ENCODE measurements around the gene ENOPH1. TPM values are rescaled to one million over a fixed set of nuclear protein-coding genes. Genes with fewer than 3 reads are reported as not detected.

ENOPH1 gene
- total and polyA plus RNA-seq, 9 of the 15 experiments (the other 6 are each of a cell fraction or from before 2014, with no cell fraction given): 29.8 to 71.4 (median 48.9) TPM

GRCh38 chr4:82428969-82429727 lies 1.2 kb upstream of the ENOPH1 start (continued):
- TF ChIP-seq ZNF324 (CRISPR knock-in tag; IDR thresholded peaks at IDR 0.05): no peak
- no peak for TF ChIP-seq ZNF766 (CRISPR knock-in tag; conservative IDR thresholded peaks at IDR 0.05)
- no peak for TF ChIP-seq RFX7 (CRISPR knock-in tag; IDR thresholded peaks at IDR 0.05)
- TF ChIP-seq CAMTA2 (CRISPR knock-in tag; conservative IDR thresholded peaks at IDR 0.05): 0 out of 2 replicates have a peak, but pooled peaks have one; percentile 14
- TF ChIP-seq BRCA1 (IDR thresholded peaks at IDR 0.05): no peak
- TF ChIP-seq BRCA1 (CRISPR knock-in tag; IDR thresholded peaks at IDR 0.05): no peak
- no peak for TF ChIP-seq HOMEZ (CRISPR knock-in tag; IDR thresholded peaks at IDR 0.05)
- no peak for TF ChIP-seq MTF1 (CRISPR knock-in tag; IDR thresholded peaks at IDR 0.05; ENCODE audit: borderline replicate concordance)
- 0 out of 2 replicates have a peak, but pooled peaks have one; percentile 50 for TF ChIP-seq PREB (CRISPR knock-in tag; IDR thresholded peaks at IDR 0.05)
- peak; percentile 24; the same call in 1 of the 2 replicates for TF ChIP-seq ZNF24 (IDR thresholded peaks at IDR 0.05)
- TF ChIP-seq IFI16 (CRISPR knock-in tag; IDR thresholded peaks at IDR 0.05): no peak
- no peak for TF ChIP-seq TSC22D4 (tag; IDR thresholded peaks at IDR 0.05)
- no peak for TF ChIP-seq SMARCA4 (IDR thresholded peaks at IDR 0.05)
- no peak for TF ChIP-seq ZNF408 (CRISPR knock-in tag; IDR thresholded peaks at IDR 0.05; ENCODE audit: low read depth)
- no peak for TF ChIP-seq TCFL5 (CRISPR knock-in tag; conservative IDR thresholded peaks at IDR 0.05)
- no peak for TF ChIP-seq CHD4 (IDR thresholded peaks at IDR 0.05; ENCODE audit: insufficient read depth, insufficient replicate concordance, low read depth, low read length, poor library complexity, severe bottlenecking)
- TF ChIP-seq LCOR (CRISPR knock-in tag; IDR thresholded peaks at IDR 0.05): peak; percentile 53
- no peak for TF ChIP-seq TCF7L2 (IDR thresholded peaks at IDR 0.05; ENCODE audit: low read depth, low read length)
- no peak for TF ChIP-seq ASH1L (IDR thresholded peaks at IDR 0.05; ENCODE audit: borderline replicate concordance, low read depth, partially characterized antibody)
- TF ChIP-seq CBX8 (IDR thresholded peaks at IDR 0.05; ENCODE audit: borderline replicate concordance, extremely low read depth, low read depth, low read length, poor library complexity, severe bottlenecking): no peak
- peak; percentile 93 for TF ChIP-seq RBM22 (IDR thresholded peaks at IDR 0.05; ENCODE audit: low read depth, low read length, poor library complexity, severe bottlenecking)
- TF ChIP-seq TCF3 (CRISPR knock-in tag; IDR thresholded peaks at IDR 0.05): no peak; the same call in 1 of the 2 replicates
- TF ChIP-seq RUNX1 (IDR thresholded peaks at IDR 0.05; ENCODE audit: low read depth): no peak
- TF ChIP-seq TRIM24 (IDR thresholded peaks at IDR 0.05): peak in 1 of 2 experiments; percentile 47; a peak in 2 of 4 replicates
- peak; percentile 70 for TF ChIP-seq PHF8 (IDR thresholded peaks at IDR 0.05; ENCODE audit: borderline replicate concordance, low read length)
